HG03045 (cell line): ENCODE data around the gene RPS15.
"Not testable (repeated sequence)": the region's sequence is repeated elsewhere in the genome, so short reads cannot be mapped to it uniquely, and the experiment has no call there.

Source experiments
- ATAC-seq: cut with Tn5 transposase; IDR thresholded peaks from one replicate; pipeline ENCODE4 v1.9.1; 2021; ENCODE audit warnings: mild to moderate bottlenecking, moderate library complexity; ENCODE audit not compliant: unreplicated experiment

Gene RPS15

GRCh38 chr19:1467490-1468273 is 29.5 kb downstream of the RPS15 start:
- no peak for ATAC-seq

- ATAC-seq: no peak
These were observed 30.2 kb downstream of the RPS15 start for GRCh38 chr19:1468274-1468820.

GRCh38 chr19:1468821-1469254 is 30.6 kb downstream of the RPS15 start:
- no peak for ATAC-seq

GRCh38 chr19:1469255-1470054 is 31.3 kb downstream of the RPS15 start:
- ATAC-seq: no peak

- ATAC-seq: no peak
These were observed 31.8 kb downstream of the RPS15 start for GRCh38 chr19:1470055-1470304.

GRCh38 chr19:1470305-1471009 is 32.3 kb downstream of the RPS15 start:
- ATAC-seq: no peak

- no peak for ATAC-seq
These were observed 32.9 kb downstream of the RPS15 start for GRCh38 chr19:1471010-1471514.

GRCh38 chr19:1471515-1472160 is 33.4 kb downstream of the RPS15 start:
- no peak for ATAC-seq

- ATAC-seq: no peak
These were observed 34.3 kb downstream of the RPS15 start for GRCh38 chr19:1472231-1473084.

- no peak for ATAC-seq
These were observed 35.1 kb downstream of the RPS15 start for GRCh38 chr19:1473085-1473851.

- ATAC-seq: no peak
These were observed 36.0 kb downstream of the RPS15 start for GRCh38 chr19:1474011-1474764.

GRCh38 chr19:1474765-1475351 is 36.7 kb downstream of the RPS15 start:
- ATAC-seq: no peak

GRCh38 chr19:1475751-1476437 is 37.7 kb downstream of the RPS15 start:
- no peak for ATAC-seq

GRCh38 chr19:1477056-1477455 is 38.9 kb downstream of the RPS15 start:
- not testable (repeated sequence) for ATAC-seq

GRCh38 chr19:1478934-1479707 is 40.9 kb downstream of the RPS15 start, which contains the start of gene C19orf25:
Gene C19orf25, minus strand, starts transcription at chr19:1479215. Its CDS starts 312 bp downstream, at chr19:1478903.
- ATAC-seq: peak; percentile 74

- ATAC-seq: no peak
These were observed 43.2 kb downstream of the RPS15 start for GRCh38 chr19:1481224-1481892.
